ENCODE data around the gene RASSF1.
"Not testable (repeated sequence)": the region's sequence is repeated elsewhere in the genome, so short reads cannot be mapped to it uniquely, and the experiment has no call there.

Gene RASSF1

GRCh38 chr3:50298836-50299637, 41.6 kb downstream of the RASSF1 start, which contains the start of the genes HYAL3 and NAA80:
Gene HYAL3 (minus strand): TSS chr3:50299405. CDS start chr3:50295602, 3,803 bp downstream.
Gene NAA80 (minus strand): TSS chr3:50299405. CDS start chr3:50297463, 1,942 bp downstream.
- peak; percentile 95 to 99 (median 96) for DNase-seq

GRCh38 chr3:50297896-50298725, 42.5 kb downstream of the RASSF1 start:
- DNase-seq = no peak

- no peak for DNase-seq
Observed at GRCh38 chr3:50297384-50297775, 43.3 kb downstream of the RASSF1 start.

- DNase-seq = no peak
Observed at GRCh38 chr3:50296721-50297383, 43.8 kb downstream of the RASSF1 start.

- DNase-seq = no peak
Observed at GRCh38 chr3:50295553-50296431, 44.8 kb downstream of the RASSF1 start.

GRCh38 chr3:50294492-50295403, 45.9 kb downstream of the RASSF1 start:
- no peak for DNase-seq

GRCh38 chr3:50294089-50294488, 46.5 kb downstream of the RASSF1 start:
- DNase-seq = no peak

GRCh38 chr3:50293079-50293801, 47.4 kb downstream of the RASSF1 start:
- no peak for DNase-seq

GRCh38 chr3:50292159-50293078, 48.2 kb downstream of the RASSF1 start, which contains the start of gene IFRD2:
Gene IFRD2 (minus strand): TSS chr3:50292429. CDS start chr3:50292274, 155 bp downstream.
- DNase-seq = peak; percentile 83 to 93 (median 90)

GRCh38 chr3:50290161-50290641, 50.4 kb downstream of the RASSF1 start:
- DNase-seq = no peak

GRCh38 chr3:50289130-50289529, 51.5 kb downstream of the RASSF1 start:
- no peak for DNase-seq

GRCh38 chr3:50288387-50289007, 52.1 kb downstream of the RASSF1 start:
- DNase-seq = no peak

- DNase-seq = no peak
Observed at GRCh38 chr3:50287262-50287661, 53.4 kb downstream of the RASSF1 start.

GRCh38 chr3:50286322-50287227, 54.1 kb downstream of the RASSF1 start:
- DNase-seq = no peak

GRCh38 chr3:50284121-50284520, 56.5 kb downstream of the RASSF1 start:
- not testable (repeated sequence) for DNase-seq
